Stimulated activated CD4-positive, alpha-beta T cell treated with anti-CD3 and anti-CD28 coated beads, Interleukin-15, amount 100 ng/mL, for 1 hour (primary cell): ENCODE data around the gene SUPT3H.
"Not testable (repeated sequence)": the region's sequence is repeated elsewhere in the genome, so short reads cannot be mapped to it uniquely, and the experiment has no call there.

Source experiments
- DNase-seq, 2 donors: peaks; one replicate each; pipeline ENCODE4 v3.0.0-alpha.2; 2020; ENCODE audit warnings: low read depth in 1 of 2, low spot score in 1 of 2

SUPT3H gene

GRCh38 chr6:45184040-45184439, 193.7 kb downstream of the SUPT3H start:
- DNase-seq = no peak

GRCh38 chr6:45176373-45176772, 201.4 kb downstream of the SUPT3H start:
- DNase-seq = not testable (repeated sequence)

GRCh38 chr6:45175272-45175671, 202.5 kb downstream of the SUPT3H start:
- no peak for DNase-seq

GRCh38 chr6:45174045-45174444, 203.7 kb downstream of the SUPT3H start:
- DNase-seq = no peak

- no peak for DNase-seq
These were observed 206.4 kb downstream of the SUPT3H start for GRCh38 chr6:45171380-45171779.

GRCh38 chr6:45170309-45170708, 207.4 kb downstream of the SUPT3H start:
- no peak for DNase-seq

- no peak for DNase-seq
These were observed 207.9 kb downstream of the SUPT3H start for GRCh38 chr6:45169815-45170214.

- DNase-seq = no peak
These were observed 213.6 kb downstream of the SUPT3H start for GRCh38 chr6:45163952-45164766.

- no peak for DNase-seq
These were observed 217.4 kb downstream of the SUPT3H start for GRCh38 chr6:45160305-45160704.

GRCh38 chr6:45156075-45156474, 221.7 kb downstream of the SUPT3H start:
- DNase-seq = no peak

GRCh38 chr6:45155341-45155894, 222.3 kb downstream of the SUPT3H start:
- DNase-seq = no peak

- no peak for DNase-seq
These were observed 223.1 kb downstream of the SUPT3H start for GRCh38 chr6:45154679-45155078.

GRCh38 chr6:45148711-45149341, 228.9 kb downstream of the SUPT3H start:
- no peak for DNase-seq

GRCh38 chr6:45148278-45148677, 229.5 kb downstream of the SUPT3H start:
- no peak for DNase-seq

GRCh38 chr6:45145658-45146057, 232.1 kb downstream of the SUPT3H start:
- not testable (repeated sequence) for DNase-seq

GRCh38 chr6:45138765-45139164, 239.0 kb downstream of the SUPT3H start:
- no peak for DNase-seq

GRCh38 chr6:45136495-45136894, 241.2 kb downstream of the SUPT3H start:
- DNase-seq = no peak

GRCh38 chr6:45132658-45133294, 245.0 kb downstream of the SUPT3H start:
- no peak for DNase-seq

- DNase-seq = no peak
These were observed 245.7 kb downstream of the SUPT3H start for GRCh38 chr6:45132059-45132458.

- no peak for DNase-seq
These were observed 248.7 kb downstream of the SUPT3H start for GRCh38 chr6:45129051-45129450.

GRCh38 chr6:45127185-45127584, 250.5 kb downstream of the SUPT3H start:
- no peak for DNase-seq

GRCh38 chr6:45126033-45126432, 251.7 kb downstream of the SUPT3H start:
- no peak for DNase-seq
